Lower leg skin (tissue), 4 donors: Measurements from ENCODE around the gene DNAJC18. TPM values are rescaled to one million over a fixed set of nuclear protein-coding genes. Genes with fewer than 3 reads are reported as not detected.

Experiments used
- DNase-seq, 2 donors: peaks; one replicate each; pipeline ENCODE4 v3.0.0-alpha.2; 2019; ENCODE audit warnings: low spot score in 2 of 2
- H3K4me3 ChIP-seq: fragments of 200-600 bp; sonication (generic); 2 replicates; pipeline ENCODE4 v1.5.1; 2017; ENCODE audit warnings: mild to moderate bottlenecking, low read depth; ENCODE audit not compliant: poor library complexity, severe bottlenecking
- POLR2A ChIP-seq, 2 donors: fragments of 450-650 bp; IDR thresholded peaks; one replicate each; pipeline ENCODE4 v1.6.1; 2016 to 2017; ENCODE audit warnings: antibody characterized with exemption in 2 of 2, mild to moderate bottlenecking in 1 of 2, moderate library complexity in 1 of 2
- WGBS, 2 donors: methylation state at CpG; one replicate each; pipeline ENCODE4 v1.1.5; 2018; 5-methylcytosine and 5-hydroxymethylcytosine counted together
- intact Hi-C: fragments of 100-400 bp; cut with DNase I; formaldehyde crosslinking; loops from one replicate; pipeline ENCODE4 v1.15.0; 2023; ENCODE audit warnings: low total_unique reads
- total RNA-seq, 4 donors: library from RNA; depleted of rRNA; stranded (reverse); fragments of >200 nt; gene quantifications; one replicate each; pipeline ENCODE4 v1.1.0, GENCODE V29; 2016
- TF ChIP-seq, protein P1 (sequence below), 3 donors: fragments of 450-650 bp; IDR thresholded peaks; one replicate each; pipeline ENCODE4 v1.5.1; 2016; ENCODE audit warnings: antibody characterized with exemption in 3 of 3, mild to moderate bottlenecking in 3 of 3, moderate library complexity in 2 of 3

The DNAJC18 gene
- total RNA-seq, 4 donors from 2014 or later, result 1.6 to 5.9 (median 3.5) TPM

DNA sequence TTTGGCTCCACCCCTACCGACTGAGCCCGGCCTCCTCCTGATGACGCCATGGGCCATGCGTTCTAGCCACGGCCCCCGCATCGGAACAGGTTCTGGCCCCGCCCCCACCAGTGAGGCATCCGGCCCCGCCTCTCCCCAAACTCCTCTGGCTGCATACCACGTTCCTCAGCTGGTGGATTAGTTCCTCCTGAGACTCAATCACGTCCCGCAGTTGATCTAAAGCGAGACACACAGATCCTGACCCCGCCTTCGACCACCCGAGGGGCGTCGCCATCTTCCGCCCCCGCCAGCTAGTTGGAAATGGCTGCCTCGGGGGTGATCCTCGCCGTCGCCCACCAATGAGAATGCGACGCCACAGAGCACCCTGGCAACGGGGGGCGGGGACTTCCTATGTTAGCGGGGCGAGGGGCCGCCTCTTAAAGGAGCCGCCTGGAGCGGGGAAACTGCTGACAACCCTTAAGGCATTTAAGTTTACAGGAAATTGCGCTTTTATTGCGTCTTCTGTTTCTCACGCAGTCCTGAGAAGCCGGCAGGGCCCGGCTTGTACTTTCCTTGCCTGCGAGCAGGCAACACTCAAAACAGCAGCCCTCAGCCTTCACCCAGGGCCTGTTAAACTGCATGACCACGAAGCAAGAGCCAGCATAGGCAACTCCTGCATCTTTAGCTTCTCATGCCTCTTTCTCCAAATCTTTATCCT lies 35.4 kb downstream of the DNAJC18 start, which contains the start of gene SPATA24:
Gene SPATA24 (minus strand): TSS at position 303 of the 697 bp plus-strand sequence. CDS start 29 bp downstream, at position 274.
- H3K4me3 ChIP-seq, result peak within 1 kb of the TSS; percentile 29
- peak; percentile 97 to 99 for DNase-seq
- TF ChIP-seq, protein P1, sequence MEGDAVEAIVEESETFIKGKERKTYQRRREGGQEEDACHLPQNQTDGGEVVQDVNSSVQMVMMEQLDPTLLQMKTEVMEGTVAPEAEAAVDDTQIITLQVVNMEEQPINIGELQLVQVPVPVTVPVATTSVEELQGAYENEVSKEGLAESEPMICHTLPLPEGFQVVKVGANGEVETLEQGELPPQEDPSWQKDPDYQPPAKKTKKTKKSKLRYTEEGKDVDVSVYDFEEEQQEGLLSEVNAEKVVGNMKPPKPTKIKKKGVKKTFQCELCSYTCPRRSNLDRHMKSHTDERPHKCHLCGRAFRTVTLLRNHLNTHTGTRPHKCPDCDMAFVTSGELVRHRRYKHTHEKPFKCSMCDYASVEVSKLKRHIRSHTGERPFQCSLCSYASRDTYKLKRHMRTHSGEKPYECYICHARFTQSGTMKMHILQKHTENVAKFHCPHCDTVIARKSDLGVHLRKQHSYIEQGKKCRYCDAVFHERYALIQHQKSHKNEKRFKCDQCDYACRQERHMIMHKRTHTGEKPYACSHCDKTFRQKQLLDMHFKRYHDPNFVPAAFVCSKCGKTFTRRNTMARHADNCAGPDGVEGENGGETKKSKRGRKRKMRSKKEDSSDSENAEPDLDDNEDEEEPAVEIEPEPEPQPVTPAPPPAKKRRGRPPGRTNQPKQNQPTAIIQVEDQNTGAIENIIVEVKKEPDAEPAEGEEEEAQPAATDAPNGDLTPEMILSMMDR (IDR thresholded peaks at IDR 0.05), result no peak
- WGBS, 2 donors, result 1% methylated on average over 24 to 33 of the region's 41 CpGs
- intact Hi-C loops, result no loop called here

DNA sequence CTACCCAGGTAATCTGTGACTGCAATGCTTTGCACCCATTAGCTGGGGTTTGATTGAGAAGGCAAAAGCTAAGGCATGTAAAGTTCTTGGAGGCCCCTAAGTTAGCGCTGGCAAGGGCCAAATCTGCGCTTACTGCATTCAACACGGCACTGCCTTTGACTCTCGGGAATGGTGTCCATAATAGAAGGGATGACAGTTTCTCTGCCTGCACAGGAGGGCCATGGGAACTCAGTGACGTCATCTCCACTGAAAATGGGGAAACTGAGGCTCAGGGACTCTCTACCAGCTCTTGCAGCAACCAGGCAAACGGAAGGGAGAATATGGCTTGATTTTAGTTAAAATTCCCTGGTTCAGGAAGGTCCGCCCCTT lies 35.9 kb downstream of the DNAJC18 start:
- intact Hi-C loops, result no loop called here
- WGBS, 2 donors, result 15 to 18% methylated on average over 7 of the region's 7 CpGs
- no peak for TF ChIP-seq POLR2A (IDR thresholded peaks at IDR 0.05)
- TF ChIP-seq, protein P1 (IDR thresholded peaks at IDR 0.05), result no peak
- no peak for DNase-seq
- H3K4me3 ChIP-seq, result peak overlapping the region; percentile 29

DNA sequence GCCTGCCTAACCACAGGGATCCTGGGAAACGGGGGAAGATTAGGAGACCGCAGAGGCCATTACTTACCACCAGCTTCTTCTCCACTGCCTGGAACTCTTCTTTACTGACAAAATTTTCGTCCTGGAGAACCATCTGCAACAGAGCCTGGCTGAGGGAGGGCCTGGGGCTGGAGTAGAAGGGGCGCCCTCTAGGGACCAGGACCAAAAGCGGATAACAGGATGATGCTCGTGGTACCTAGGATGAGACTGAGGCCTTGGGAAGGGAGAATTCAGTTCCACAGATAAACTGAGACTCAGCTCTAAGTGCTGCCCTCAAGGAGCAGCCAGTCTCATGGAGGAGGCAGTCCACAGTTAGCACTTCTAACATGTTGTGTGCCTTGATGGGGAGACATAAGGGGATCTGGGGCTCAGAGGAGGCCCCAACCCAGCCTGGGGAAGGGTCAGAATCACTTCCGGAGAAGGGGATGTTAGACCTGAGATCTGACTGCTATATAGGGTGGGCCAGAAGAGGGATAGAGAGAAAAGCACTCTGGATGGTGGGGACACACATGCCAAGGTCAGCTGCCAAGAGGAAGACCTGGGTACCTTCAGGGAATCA lies 36.7 kb downstream of the DNAJC18 start:
- DNase-seq, result no peak
- TF ChIP-seq, protein P1 (IDR thresholded peaks at IDR 0.05), result no peak
- no peak for TF ChIP-seq POLR2A (IDR thresholded peaks at IDR 0.05)
- intact Hi-C loops, result no loop called here
- WGBS, 2 donors, result 74 to 83% methylated on average over 5 to 7 of the region's 7 CpGs
- no peak overlapping the region for H3K4me3 ChIP-seq

DNA sequence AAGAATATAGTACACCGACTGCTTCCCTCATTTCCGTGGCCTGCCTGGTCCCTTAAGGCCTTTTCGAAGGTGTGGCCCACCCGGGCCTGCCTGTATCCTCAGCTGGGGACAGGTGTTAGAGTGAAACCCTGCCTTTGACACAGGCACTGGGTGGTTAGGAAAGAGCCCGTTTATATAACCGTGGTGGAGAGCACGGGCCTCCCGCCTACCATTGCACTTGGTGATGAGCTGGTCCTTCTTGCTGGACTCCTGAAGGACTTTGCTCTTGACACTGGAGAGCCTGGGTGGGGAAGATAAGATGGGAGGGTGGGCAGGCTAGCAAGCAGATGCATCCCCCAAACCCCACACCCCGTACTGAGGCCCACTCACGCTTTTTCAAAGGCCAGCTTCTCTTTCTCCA lies 37.8 kb downstream of the DNAJC18 start:
- no peak overlapping the region for H3K4me3 ChIP-seq
- no peak for DNase-seq
- intact Hi-C loops, result no loop called here
- TF ChIP-seq, protein P1 (IDR thresholded peaks at IDR 0.05), result no peak
- TF ChIP-seq POLR2A (IDR thresholded peaks at IDR 0.05), result no peak
- WGBS, 2 donors, result 94 to 96% methylated on average over 10 of the region's 10 CpGs

DNA sequence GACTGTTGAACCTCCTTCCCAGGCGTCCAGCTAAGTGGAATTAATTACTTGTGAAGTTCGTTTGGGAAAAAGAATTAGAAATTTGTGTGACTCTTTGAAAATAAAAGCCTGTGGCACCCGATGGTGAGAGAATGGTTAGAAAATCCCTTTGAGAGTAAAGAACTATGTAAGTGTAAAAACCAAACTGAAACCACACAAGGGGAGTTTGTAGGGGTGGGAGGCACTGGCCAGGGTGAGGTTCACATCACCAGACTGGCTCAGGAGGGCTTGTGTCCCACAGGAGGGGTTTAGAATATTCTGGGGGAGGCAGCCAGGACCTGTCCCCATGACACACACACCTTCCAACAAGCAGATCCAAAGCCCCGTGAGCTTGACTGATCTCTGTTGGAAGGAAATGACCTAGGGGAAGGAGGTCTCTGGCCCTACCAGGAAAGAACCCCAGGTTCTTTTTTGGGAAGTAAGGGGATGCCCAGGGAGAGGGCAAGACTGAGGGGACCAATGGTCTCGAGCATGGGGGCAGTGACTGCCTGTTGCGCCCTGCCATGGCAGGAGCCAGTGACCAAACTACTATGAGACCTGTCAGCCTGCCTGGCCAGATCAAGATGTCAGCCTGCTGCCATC lies 39.7 kb downstream of the DNAJC18 start:
- intact Hi-C loops, result no loop called here
- no peak for DNase-seq
- TF ChIP-seq POLR2A (IDR thresholded peaks at IDR 0.05), result no peak
- TF ChIP-seq, protein P1 (IDR thresholded peaks at IDR 0.05), result no peak
- WGBS, 2 donors, result 87 to 90% methylated on average over 6 of the region's 6 CpGs
- no peak overlapping the region for H3K4me3 ChIP-seq
